NCI-H2029 treated with DMSO at 0.1 percent for 48 hours (cell line): ENCODE data around the gene EBF4.
A peak's percentile ranks its signal among the peaks of the same experiment; 100 is the strongest.
"Not testable (repeated sequence)": the region's sequence is repeated elsewhere in the genome, so short reads cannot be mapped to it uniquely, and the experiment has no call there.

Experiments used
- DNase-seq: peaks from one replicate; lab custom pipeline; 2025; lab: John Stamatoyannopoulos, UW

EBF4 gene

GRCh38 chr20:2757969-2758368, 65.4 kb downstream of the EBF4 start:
- no peak for DNase-seq

GRCh38 chr20:2759143-2759542, 66.6 kb downstream of the EBF4 start:
- no peak for DNase-seq

GRCh38 chr20:2759603-2760296, 67.2 kb downstream of the EBF4 start:
- no peak for DNase-seq

- no peak for DNase-seq
Measured at GRCh38 chr20:2760297-2760951, 67.8 kb downstream of the EBF4 start.

GRCh38 chr20:2760952-2761305, 68.3 kb downstream of the EBF4 start:
- DNase-seq, result no peak

GRCh38 chr20:2761885-2762284, 69.3 kb downstream of the EBF4 start:
- no peak for DNase-seq

DNA sequence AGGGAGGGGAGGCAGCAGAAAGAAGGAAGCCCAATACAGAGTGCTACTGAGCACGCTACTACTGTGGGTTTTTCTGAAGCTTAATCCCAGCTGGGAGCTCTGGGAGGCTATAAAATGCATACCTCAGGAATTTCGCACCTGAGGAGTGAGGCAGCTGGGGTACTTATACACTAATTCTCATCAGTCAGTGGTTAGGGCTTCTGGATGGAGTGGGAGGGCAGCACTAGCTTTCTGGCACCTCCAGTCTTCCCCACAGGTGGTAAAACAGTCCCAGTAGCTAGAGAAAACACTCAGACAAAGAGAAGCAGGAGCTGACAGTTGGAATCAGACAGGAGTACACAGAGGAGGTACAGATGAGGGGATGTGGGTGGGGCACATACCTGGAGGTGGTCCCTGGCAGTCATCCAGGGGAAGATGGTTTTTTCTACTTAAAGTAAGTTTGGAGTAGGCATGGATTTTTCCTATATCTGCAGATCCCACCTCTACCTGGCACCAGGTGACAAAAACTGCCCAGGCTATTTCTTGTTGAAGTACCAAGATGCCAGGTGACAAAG, 70.1 kb downstream of the EBF4 start:
- no peak for DNase-seq

GRCh38 chr20:2763186-2763585, 70.6 kb downstream of the EBF4 start:
- DNase-seq, result no peak

- peak; percentile 75 for DNase-seq
Measured at GRCh38 chr20:2767768-2768631, 75.4 kb downstream of the EBF4 start.

DNA sequence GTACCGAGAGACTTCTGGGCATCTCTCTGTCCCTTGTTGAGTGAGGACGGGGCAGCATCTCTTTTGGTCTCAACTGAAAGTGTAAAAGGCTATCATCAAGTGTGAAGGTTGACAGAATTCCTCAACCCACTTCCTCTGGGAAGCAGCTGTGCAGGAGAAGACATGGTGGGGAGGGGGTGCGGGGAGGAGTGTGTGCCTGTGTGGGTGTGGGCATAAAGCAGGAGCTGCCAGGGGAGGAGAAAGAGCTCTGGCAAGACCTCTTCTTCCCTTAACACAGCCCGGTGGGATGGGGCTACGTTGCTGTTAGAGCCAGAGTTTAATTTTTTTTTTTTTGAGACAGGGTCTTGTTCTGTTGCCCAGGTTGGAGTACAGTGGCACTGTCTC, 76.0 kb downstream of the EBF4 start:
- no peak for DNase-seq

GRCh38 chr20:2770091-2770490, 77.5 kb downstream of the EBF4 start:
- DNase-seq, result not testable (repeated sequence)

DNA sequence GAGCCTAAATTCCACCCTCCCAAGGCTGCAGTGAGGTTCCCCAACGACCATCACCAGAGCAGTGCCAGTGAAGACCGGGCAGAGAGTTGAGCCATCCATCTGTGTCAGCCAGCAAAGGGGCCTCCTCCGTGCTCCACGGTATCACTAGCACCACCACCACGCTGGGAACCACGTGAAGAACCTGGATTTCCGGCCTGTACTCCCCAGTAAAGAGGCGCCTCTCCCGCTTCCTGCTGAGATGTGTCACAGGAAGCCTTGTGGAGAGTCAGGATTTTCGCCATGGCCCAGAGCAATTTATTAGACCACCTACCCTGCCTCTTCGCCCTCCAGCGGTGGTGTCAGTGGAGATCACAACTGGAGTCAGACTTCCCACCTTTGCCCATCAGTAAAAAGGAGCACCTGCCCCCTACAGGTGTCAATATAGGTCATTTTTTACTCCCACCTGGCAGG, 79.1 kb downstream of the EBF4 start:
- DNase-seq, result no peak

GRCh38 chr20:2773812-2774211, 81.2 kb downstream of the EBF4 start:
- DNase-seq, result no peak

GRCh38 chr20:2775139-2775538, 82.6 kb downstream of the EBF4 start:
- DNase-seq, result no peak

DNA sequence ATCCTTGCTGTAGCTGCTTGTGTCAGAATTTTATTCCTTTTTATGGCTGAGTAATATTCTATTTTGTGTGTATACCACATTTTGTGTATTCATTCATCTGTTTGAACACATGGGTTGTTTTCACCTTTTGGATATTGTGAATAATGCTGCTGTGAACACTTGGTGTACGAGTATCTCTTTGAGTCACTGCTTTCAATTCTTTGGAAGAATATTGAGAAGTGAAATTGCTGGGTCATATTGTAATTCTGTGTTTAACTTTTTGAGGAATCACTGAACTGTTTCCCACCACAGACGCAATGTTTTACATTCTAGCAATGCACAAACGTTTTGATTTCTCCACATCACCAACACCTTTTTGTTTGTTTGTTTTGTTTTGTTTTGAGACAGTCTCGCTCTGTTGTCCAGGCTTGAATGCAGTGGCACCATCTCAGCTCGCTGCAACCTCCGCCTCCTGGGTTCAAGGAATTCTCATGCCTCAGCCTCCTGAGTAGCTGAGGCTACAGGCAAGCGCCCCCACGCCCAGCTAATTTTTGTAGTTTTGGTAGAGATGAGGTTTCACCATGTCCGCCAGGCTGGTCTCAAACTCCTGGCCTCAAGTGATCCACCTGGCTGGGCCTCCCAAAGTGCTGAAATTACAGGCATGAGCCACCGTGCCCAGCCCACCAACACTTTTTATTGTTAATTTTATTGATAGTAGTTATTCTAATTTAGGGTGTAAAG, 86.2 kb downstream of the EBF4 start:
- DNase-seq, result no peak

GRCh38 chr20:2780948-2781347, 88.4 kb downstream of the EBF4 start:
- DNase-seq, result no peak

DNA sequence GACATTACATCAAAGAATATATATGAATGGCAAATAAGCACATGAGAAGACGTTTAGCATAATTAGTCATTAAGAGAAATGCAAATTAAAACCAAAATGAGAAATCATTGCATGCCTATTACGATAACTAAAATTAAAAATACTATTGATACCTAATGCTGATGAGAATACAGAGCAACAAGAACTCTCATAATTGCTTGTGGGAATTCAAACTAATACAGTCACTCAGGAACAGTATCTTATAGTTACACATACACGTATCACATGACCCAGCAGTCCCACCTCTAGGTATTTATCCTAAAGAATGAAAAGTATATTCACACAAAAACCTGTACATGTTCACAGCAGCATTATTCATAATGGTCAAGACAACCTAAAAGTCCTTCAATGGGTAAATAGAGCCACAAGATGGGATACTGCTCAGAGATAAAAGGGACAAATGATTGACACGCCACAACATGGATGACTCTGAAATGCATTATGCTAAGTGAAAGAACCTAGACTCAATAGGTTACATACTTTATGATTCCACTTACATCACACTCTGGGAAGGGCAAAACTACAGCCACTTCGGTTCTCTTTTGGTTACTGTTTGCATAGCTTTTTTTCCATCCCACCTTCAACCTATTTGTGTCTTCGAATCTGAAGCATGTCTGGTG, 91.5 kb downstream of the EBF4 start:
- no peak for DNase-seq

GRCh38 chr20:2793471-2793870, 100.9 kb downstream of the EBF4 start:
- DNase-seq, result no peak

DNA sequence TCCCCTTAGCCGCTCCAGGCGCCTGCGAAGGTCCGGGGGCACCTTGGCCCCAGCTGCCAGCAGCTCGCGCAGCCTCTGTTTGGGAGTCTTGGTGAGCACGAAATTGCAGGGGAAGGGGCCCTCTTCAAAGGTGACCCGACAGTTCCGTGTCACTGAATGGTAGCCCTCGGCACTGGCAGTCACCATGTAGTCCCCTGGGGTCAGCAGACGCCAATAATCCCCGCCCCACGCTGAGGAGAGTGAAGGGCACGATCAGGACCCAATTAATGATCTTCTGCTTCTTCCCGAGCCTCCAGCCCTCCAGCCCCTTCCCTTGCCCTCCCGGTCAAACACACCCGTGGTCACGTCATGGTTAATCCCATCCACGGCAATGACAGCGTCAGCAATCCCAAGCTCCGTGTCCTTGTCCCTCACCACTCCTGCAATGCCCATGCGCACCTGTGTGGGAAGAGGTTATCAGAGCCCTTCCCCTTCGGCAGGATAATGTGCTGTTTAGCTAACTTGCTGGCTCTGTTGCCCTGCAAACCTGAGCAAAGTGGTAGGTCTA, 101.7 kb downstream of the EBF4 start:
- no peak for DNase-seq

DNA sequence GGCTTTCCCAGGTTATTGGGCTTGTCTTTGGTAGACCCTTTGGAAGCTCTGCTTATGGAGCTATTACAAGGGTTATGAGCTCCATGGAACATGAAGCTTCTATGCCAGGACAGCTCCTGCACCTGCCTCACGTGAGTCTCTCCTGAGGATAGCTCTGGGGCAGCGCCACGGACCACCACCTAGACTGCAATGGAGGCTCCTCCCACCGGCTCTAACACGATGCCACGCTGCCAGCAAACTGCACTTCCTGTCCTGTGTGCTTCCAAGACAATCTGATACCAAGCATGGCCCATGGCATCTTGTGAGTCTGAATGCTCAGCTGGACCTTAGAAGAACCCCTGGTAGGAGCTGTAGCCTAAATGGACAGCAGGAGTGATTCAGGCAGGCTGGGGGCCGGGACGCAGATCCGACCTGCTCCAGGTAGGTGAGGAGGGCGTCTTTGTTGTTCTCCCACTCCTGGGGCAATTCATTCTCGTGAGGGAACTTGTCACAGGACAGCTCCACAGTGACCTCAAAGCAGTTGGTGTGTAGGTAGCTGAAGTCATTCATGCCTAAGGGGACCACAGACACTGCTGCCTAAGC, 102.4 kb downstream of the EBF4 start:
- no peak for DNase-seq

DNA sequence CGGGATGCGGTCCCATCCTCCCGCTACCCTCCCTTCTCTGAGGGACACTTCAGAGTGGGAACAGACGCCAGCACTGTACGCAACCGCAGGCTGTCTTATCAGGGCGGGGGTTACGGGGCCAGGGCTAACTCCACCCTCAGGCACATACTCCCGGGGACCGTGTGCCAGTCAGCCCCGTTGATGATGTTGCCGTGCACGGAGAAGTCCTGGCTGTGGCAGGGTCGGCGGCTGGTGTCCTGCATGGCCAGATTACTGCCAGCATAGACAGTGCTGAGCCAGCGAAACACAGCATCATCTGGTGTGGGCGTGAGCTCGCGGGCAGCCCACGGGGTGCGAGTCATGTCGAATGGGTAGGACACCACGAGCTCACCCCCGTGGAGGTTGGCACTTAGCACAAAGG, 102.9 kb downstream of the EBF4 start:
- no peak for DNase-seq
